NCI-H2029 treated with DMSO at 0.1 percent for 48 hours (cell line): ENCODE data around the gene SLC2A4RG.

Source experiments
- DNase-seq: peaks from one replicate; lab custom pipeline; 2025; lab: John Stamatoyannopoulos, UW

Gene SLC2A4RG

DNA sequence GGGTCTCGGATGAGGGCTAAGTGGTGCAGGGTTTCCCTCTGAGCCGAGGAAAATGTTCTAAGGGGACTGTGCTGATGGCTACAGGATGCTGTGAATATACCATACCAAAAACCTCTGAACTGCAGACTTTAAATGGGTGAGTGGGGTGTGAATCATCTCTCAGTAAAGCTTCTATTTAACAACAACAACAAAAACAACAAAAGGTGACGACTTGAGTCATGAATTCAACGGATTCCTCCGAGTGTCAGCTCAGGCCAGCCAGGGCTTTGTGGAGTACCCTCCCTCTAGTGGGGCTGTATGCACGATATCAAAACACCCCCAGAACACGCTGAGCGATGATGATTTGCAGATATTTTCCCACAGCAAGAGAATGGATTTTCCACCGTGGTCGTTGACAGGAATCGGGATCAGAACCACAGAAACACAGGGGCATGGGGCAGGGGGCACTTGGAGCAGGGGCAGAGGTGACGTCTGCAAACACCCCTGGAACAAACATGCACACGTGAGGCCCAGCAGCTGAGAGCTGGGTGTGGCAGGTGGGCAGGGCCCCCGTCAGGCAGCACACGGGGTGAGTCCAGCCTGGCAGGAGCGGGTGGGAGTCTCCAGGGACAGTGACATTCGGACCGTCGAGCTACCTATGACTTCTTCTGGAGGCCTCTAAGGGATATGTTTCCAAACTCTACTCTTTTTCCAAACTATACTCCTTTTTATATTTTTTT is 38.6 kb downstream of the SLC2A4RG start:
- no peak for DNase-seq

DNA sequence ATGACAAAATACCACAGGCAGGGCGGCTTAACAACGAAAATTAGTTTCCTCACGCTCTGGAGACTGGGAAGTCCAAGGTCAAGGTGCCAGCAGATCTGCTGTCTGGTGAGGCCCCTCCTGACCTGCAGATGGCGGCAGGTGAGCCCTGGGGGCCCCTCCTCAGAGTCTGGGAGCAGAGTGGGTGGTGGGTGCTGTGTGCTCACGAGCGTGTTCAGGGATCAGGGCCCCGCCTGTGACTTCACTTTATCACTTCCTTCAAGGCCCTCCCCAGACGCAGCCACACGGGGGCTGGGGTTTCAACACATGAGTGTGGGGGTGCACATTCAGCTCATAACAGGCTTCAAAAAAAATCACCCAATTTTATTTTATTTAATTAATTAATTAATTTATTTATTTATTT is 39.3 kb downstream of the SLC2A4RG start:
- no peak for DNase-seq

DNA sequence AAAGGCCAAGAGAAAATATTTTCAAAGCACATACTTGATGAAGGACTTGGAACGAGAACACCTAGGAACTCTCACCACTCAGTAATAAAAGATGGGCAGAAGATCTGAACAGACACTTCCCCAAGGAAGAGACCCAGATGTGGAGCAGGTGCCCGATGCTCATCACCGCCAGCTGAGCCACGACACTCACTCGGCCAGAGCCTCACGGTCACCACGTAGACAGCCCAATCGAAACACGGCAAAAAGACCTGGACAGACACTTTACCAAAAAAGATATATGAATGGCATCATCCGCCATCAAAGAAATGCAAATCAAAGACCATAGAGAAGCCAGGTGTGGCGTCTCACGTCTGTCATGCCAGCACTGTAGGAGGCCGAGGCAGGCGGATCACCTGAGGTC is 41.6 kb downstream of the SLC2A4RG start:
- DNase-seq: no peak

DNA sequence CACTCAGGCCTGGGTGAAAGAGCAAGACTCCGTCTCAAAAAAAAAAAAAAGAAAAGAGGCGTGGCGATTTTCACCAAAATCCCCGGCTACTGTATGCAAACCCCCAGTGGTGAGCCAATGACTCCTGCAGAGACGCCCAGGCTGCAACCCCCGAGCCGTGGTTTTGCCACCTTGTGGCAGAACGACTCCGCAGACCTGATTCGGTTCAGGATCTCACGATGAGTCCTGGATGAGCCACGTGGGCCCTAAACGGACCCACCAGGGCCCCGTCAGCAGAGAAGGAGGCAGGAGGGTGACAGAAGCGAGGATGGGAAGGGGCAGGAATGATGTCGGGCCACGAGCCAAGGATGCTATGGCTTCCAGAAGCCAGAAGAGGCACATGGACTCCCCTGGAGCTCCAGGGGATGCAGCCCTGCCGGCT is 42.5 kb downstream of the SLC2A4RG start:
- DNase-seq: no peak

DNA sequence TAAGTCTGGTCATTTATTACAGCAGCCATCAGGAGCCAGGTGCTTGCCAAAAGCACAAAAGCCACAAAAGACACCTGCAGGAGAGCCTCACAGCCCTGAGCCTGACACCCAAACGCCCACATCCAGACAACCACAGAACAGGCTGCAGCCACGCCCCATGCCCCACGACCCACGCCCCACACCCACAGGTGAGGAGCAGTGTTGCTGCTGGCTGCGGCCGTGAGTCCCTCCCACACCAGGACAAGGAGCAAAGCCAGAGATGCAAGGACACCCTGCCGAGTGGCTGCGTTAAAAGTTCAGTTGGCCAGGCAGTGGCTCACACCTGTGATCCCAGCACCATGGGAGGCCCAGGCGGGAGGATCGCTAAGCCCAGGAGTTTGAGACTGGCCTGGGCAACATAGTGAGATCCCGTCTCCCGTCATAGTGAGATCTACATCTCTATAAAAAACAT is 43.0 kb downstream of the SLC2A4RG start:
- no peak for DNase-seq

DNA sequence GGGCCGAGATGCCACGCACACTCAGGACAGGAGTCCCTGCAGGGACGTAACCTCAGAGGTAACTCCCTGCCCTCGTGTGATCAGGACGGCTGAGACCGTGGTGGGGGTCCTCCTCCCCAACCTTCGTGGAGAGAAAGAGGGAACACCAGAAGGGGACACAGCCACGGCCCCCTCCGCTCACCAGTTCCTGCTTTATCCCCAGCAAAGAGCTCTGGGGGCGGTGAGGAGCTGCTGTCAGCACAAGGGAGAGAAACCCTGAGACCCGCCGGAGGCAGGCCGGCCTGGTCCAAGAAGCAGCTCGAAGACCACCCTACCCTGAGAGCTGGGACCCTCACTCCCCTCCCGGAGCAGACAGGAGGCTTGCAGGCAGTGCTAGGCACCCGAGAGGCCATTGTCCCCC is 44.4 kb downstream of the SLC2A4RG start:
- no peak for DNase-seq

DNA sequence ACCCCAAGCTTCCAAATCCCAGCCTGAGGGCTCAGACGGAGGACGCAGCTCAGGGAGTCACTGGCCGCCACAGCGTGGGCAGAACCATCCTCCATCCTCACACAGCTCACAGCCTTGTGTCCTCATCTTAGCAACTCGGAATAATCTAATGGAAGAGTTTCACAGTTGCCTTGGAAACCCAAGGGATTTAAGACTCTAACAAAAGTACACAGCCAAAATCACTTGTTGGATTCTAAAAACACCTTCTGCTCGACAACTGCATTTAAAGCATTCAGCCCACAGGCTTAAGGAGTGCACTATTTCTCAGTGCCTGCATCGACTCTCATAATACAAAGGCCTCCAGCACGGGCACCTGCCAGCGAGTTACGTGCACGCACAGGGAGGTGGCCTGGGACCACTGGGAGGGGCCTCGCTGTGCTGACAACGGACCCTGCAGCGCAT is 46.1 kb downstream of the SLC2A4RG start:
- DNase-seq: no peak

DNA sequence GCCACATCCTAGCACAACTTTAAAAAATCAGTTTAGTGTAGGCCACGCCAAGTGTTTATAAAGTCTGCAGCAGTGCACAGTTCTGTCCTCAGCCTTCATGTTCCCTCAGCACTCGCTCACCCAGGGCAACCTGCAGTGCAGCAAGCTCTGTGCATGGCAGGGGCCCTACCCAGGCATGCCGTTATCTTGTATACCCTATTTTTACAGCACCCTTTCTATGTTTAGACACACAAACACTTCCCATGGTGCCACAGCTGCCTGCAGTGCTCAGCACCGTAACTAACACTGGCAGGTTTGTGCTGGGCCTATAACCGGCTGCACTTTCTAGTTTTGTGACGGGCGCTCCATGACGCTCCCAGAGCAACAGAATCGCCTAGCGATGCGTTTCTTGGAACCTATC is 47.7 kb downstream of the SLC2A4RG start:
- no peak for DNase-seq

DNA sequence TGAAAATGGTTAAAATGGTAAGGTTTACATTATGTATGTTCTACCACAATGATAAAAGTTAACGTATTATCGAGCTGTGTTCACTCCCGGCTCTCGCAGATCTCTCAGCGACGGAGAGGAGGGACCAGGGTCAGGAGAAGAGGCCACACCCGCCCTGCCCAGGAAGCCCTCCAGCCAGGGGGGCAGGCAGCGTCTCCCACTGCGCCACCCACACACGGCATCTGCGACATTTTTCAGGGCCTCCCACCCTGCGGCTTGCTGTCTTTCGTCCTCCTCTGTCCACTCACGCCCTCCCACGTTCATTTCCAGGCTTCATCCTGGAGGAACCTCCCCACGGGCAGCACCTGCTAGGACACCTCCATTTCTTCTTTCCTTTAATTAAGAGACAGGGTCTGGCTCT is 48.2 kb downstream of the SLC2A4RG start:
- DNase-seq: no peak

DNA sequence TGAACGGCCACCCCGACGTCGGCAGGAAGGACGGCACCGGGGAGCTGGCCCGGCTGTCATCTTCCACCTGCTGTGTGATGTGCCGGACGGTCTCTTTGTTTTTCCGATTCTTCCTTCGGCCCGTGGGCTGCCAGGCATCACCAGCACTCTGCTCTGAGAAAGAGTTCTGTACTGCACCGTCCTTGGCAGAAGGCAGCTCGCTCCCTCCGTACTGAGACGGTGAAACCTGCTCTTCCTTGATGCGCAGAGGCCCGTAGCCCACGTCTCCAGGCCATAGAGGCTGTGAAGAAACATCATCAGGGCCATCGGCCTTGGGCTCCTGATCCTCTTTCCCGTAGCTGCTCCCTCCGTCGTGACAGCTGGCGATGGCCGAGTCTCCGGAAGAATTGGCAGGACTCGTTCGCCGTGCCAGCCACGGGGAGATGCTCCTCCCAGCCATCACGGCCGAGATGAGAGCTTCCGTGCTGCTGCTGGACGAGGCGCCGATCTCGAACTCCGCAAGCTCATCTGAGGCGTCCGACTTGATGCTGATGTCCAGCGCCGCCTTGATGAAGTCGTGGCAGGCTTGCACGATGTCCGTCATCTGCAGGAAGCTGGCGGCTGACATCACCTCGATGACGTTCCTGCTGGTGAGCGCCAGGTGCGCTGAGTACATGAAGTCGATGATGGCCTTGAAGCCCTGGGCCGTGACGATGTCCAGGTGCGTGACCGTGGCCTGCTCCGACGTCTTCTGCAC is 50.4 kb downstream of the SLC2A4RG start:
- no peak for DNase-seq

DNA sequence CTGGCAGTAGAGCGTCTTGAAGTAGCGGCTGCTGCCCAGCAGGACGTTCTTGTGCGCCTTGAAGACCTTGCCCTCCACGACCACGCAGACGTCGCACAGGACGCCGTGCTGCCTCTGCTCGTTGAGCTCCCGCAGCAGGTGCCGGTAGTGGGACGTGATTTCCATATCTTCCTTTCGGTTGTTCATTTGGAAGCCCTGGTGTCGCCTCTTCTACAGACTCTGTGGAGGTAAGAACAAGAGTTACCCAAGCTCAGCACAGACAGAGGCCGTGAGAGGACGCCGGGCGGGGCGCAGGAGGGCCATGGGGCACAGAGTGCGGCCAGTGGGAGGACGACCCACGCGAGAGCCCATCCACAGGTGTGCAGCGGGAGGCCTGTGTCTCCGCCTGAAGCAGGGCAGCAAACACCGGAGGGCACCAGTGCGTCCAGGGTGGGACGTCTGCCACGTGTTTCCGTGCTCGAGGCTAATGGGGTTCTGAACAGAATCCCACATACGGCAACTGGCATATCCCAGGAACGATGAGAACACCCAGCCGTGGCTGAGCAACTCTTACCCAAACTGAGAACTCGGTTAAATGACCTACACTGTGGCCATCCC is 51.1 kb downstream of the SLC2A4RG start:
- DNase-seq: no peak

DNA sequence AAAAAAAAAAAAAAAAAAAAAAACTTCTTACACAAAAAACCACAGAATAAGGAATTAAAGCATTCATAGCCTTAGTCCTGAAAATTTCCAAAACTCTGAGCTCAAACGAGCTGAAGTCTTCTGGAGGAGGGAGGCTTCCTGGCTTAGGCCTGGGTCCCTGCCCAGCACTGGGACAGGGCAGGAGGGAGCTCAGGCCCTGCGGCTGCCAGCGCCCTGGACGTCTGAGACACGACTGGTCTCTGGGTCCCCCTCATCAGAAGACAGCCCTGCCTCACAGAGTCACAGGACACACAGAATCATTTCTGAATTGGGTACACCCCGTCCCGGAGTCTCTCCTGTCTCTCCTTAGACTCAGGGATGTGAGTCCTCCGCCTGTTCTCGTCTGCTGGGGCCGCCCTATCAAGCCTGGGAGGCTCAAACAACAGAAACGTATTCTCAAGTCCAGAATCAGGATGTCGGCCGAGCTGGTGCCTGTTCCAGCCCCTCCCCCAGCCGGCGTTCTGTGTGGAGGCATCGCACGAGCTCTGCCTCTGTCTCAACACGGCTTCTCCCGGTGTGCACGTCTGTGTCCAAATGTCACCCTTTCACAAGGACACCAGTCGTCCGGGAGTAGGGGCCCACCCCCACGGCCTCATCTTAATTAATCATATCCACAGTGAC is 52.1 kb downstream of the SLC2A4RG start:
- DNase-seq: no peak

DNA sequence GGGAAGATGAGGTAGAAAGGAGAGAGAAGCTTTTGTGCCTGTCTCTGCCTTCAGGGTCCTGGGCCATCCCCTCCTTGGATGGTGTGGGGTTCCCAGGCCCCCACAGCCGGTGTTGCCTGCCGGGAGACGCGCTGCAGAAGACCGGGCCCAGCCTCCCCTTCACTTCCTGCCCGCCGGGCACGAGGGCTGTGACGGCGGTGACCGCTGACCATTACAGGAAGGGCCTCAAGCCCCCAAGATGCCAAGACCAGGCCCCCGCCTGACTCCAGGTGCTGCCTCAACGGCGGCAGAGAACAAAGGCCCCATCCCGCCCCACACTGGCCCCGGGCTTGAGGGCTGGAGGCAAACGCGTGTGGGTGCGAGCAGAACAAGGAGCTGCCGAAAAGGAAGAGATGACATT is 53.3 kb downstream of the SLC2A4RG start:
- no peak for DNase-seq
